ENCODE measurements around the gene AFF2. TPM values are rescaled to one million over a fixed set of nuclear protein-coding genes. Genes with fewer than 3 reads are reported as not detected.
A peak's percentile ranks its signal among the peaks of the same experiment; 100 is the strongest.

AFF2 gene
- total RNA-seq, 1 experiment from 2014 or later, result 231 TPM

DNA sequence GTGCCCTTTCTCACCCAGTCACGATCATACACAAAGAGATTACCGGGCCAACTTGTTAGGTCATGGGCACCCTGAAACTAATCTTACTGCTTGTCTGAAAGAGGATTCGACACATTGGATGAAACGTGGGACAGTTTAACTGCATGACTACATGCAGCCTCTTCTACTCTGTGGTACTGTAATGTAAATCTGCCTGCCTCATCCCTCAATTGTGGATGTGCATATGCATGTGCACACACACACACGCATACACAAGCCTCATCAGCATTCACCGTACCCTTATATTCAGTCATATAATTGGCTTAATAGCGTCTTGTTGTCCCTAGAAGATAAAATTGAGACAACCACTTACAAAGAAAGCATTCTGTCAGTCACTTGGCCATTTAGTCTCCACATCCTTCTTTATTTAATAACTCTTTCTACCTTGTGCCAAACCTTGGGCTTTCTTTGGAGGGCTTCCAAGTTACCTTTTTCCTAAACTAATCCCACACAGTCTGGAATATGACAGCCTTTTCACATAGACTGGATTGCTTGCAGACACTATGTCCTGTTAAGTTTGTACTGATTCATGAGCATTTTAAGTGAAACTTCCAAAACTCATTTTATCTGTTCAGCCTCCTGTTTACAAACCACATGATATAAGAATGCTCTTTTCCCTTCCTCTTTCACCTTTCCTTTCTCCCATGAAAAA, 132.9 kb downstream of the AFF2 start:
- no peak for DNase-seq
- no peaks in the 10 kb centered on the region for H4K20me1 ChIP-seq (ENCODE audit: insufficient read depth, low read depth, low read length)
- H3K4me1 ChIP-seq (ENCODE audit: low read length), result peaks cover 100% of the 10 kb centered on the region
- no peaks in the 10 kb centered on the region for H3K9me2 ChIP-seq (replicated peaks; ENCODE audit: insufficient read depth, low read length)
- no peaks in the 10 kb centered on the region for H3K9me3 ChIP-seq (ENCODE audit: low read length)
- peaks cover 89% of the 10 kb centered on the region for H3K79me2 ChIP-seq (ENCODE audit: low read length)
- peak overlapping the region; percentile 74 for H3K4me2 ChIP-seq (ENCODE audit: low read depth, low read length, poor library complexity, severe bottlenecking)
- peak overlapping the region; percentile 48 for H3K4me3 ChIP-seq (ENCODE audit: low read length)
- no peaks in the 10 kb centered on the region for H3K36me3 ChIP-seq (ENCODE audit: insufficient read depth, low read length)
- peak overlapping the region; percentile 99 for H3K27ac ChIP-seq (ENCODE audit: low read length)
- H2AFZ ChIP-seq (ENCODE audit: low read length), result no peak overlapping the region
- peak overlapping the region; percentile 59 for H3K9ac ChIP-seq (ENCODE audit: low read length)
- no peaks in the 10 kb centered on the region for H3K27me3 ChIP-seq (ENCODE audit: low read length)

DNA sequence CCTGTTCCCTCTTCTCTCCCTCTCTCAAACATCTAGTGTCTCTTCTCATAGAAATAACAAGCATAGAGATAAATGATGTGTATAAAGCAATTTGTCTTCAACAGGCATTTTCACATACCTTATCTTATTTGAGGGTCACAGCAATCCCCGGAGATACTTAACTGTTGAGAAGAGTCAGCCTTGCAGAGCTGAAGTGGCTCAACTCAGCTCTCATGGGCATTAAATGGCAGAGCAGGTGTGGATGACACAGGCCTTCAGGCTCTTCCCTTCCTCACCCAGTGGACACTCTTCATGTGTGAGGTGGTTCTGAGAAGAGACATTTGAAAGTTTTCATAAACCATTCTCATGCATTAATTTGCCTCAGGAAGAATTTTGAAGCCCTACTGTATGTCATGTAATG, 134.2 kb downstream of the AFF2 start:
- Histone ChIP-seq H3K9me2 (replicated peaks; ENCODE audit: insufficient read depth, low read length) (no peaks in the 10 kb centered on the region), H4K20me1 (ENCODE audit: insufficient read depth, low read depth, low read length) (no peaks in the 10 kb centered on the region), H3K4me1 (ENCODE audit: low read length) (peaks cover 100% of the 10 kb centered on the region), H3K27ac (ENCODE audit: low read length) (peak overlapping the region; percentile 99), H3K4me2 (ENCODE audit: low read depth, low read length, poor library complexity, severe bottlenecking) (peak overlapping the region; percentile 74), H3K4me3 (ENCODE audit: low read length) (peak overlapping the region; percentile 48), H2AFZ (ENCODE audit: low read length) (no peak overlapping the region), H3K79me2 (ENCODE audit: low read length) (peaks cover 91% of the 10 kb centered on the region), H3K36me3 (ENCODE audit: insufficient read depth, low read length) (no peaks in the 10 kb centered on the region), H3K9me3 (ENCODE audit: low read length) (no peaks in the 10 kb centered on the region), H3K9ac (ENCODE audit: low read length) (peak overlapping the region; percentile 66), H3K27me3 (ENCODE audit: low read length) (no peaks in the 10 kb centered on the region)
- peak; percentile 95 for DNase-seq

GRCh38 chrX:148643460-148643859, 143.0 kb downstream of the AFF2 start:
- Histone ChIP-seq H3K9ac (ENCODE audit: low read length) (no peak overlapping the region), H3K27ac (ENCODE audit: low read length) (peak overlapping the region; percentile 99; the same call in 1 of the 2 replicates), H3K9me2 (replicated peaks; ENCODE audit: insufficient read depth, low read length) (no peaks in the 10 kb centered on the region), H3K4me2 (ENCODE audit: low read depth, low read length, poor library complexity, severe bottlenecking) (no peak overlapping the region), H3K27me3 (ENCODE audit: low read length) (no peaks in the 10 kb centered on the region), H3K79me2 (ENCODE audit: low read length) (peaks cover 96% of the 10 kb centered on the region), H3K4me3 (ENCODE audit: low read length) (no peak overlapping the region), H3K4me1 (ENCODE audit: low read length) (peaks cover 99% of the 10 kb centered on the region), H4K20me1 (ENCODE audit: insufficient read depth, low read depth, low read length) (no peaks in the 10 kb centered on the region), H2AFZ (ENCODE audit: low read length) (no peak overlapping the region), H3K36me3 (ENCODE audit: insufficient read depth, low read length) (no peaks in the 10 kb centered on the region), H3K9me3 (ENCODE audit: low read length) (no peaks in the 10 kb centered on the region)
- DNase-seq, result no peak

DNA sequence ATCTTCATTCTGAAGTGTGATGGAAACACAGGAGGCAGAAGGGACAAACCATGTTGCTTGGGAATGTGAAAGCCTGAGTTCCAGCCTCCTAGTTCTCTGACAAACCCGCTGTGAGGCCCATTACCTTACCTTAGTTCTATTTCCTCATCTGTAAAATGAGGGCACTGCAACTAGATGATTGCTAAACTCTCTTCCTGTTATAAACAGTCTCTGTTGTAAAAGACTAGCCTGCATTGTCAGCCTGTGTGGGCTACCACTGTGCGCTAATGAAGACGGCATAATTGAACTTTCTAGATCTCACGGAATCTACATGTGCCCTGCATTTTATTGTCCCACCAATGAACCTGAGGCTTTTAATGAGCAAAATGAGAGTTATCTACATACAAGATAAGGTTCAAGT, 147.2 kb downstream of the AFF2 start:
- Histone ChIP-seq H3K27ac (ENCODE audit: low read length) (peak overlapping the region; percentile 73), H3K4me3 (ENCODE audit: low read length) (no peak overlapping the region), H2AFZ (ENCODE audit: low read length) (no peak overlapping the region), H3K9ac (ENCODE audit: low read length) (peak overlapping the region; percentile 26; the same call in 1 of the 2 replicates), H4K20me1 (ENCODE audit: insufficient read depth, low read depth, low read length) (no peaks in the 10 kb centered on the region), H3K36me3 (ENCODE audit: insufficient read depth, low read length) (peaks cover 10% of the 10 kb centered on the region; the same call in 1 of the 2 replicates), H3K9me3 (ENCODE audit: low read length) (no peaks in the 10 kb centered on the region), H3K27me3 (ENCODE audit: low read length) (no peaks in the 10 kb centered on the region), H3K4me2 (ENCODE audit: low read depth, low read length, poor library complexity, severe bottlenecking) (peak overlapping the region; percentile 22), H3K9me2 (replicated peaks; ENCODE audit: insufficient read depth, low read length) (no peaks in the 10 kb centered on the region), H3K79me2 (ENCODE audit: low read length) (peaks cover 91% of the 10 kb centered on the region), H3K4me1 (ENCODE audit: low read length) (peaks cover 91% of the 10 kb centered on the region)
- no peak for DNase-seq

DNA sequence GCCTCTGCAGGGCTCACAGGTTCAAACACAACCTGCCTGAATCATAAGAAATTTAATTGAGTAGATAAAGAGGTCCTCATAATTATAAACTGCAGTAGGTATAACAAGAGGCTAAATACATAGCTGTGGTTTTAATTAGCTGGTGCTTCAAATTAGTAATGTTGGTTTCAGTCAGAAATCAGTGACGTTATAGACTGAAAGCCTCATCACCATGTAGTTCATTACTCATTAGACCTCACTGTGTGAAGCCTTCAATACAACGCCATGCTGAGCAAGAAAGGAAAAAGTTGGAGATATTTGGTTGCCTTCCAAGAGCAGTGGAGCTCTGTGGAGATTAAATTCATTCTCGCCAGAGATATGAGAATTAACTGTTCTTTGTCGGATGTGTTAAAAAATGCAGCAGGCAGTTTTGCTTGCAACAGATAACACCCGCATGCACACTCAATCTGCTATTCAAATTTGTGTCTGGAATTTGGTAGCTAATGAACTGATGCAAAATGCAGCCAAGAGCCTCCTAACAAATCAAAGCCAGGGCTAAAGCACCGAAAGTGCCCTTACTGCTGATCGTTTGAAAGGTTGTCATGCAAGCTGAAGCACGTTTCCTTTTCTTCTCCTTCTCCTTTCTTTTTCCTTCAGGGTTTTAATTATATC, 148.9 kb downstream of the AFF2 start:
- H3K27ac ChIP-seq (ENCODE audit: low read length), result peak overlapping the region; percentile 72
- H3K36me3 ChIP-seq (ENCODE audit: insufficient read depth, low read length), result peaks cover 22% of the 10 kb centered on the region; the same call in 1 of the 2 replicates
- no peak overlapping the region for H2AFZ ChIP-seq (ENCODE audit: low read length)
- H3K27me3 ChIP-seq (ENCODE audit: low read length), result no peaks in the 10 kb centered on the region
- no peaks in the 10 kb centered on the region for H3K9me3 ChIP-seq (ENCODE audit: low read length)
- no peaks in the 10 kb centered on the region for H4K20me1 ChIP-seq (ENCODE audit: insufficient read depth, low read depth, low read length)
- peaks cover 75% of the 10 kb centered on the region for H3K4me1 ChIP-seq (ENCODE audit: low read length)
- H3K4me2 ChIP-seq (ENCODE audit: low read depth, low read length, poor library complexity, severe bottlenecking), result peak overlapping the region; percentile 45
- no peaks in the 10 kb centered on the region for H3K9me2 ChIP-seq (replicated peaks; ENCODE audit: insufficient read depth, low read length)
- peak; percentile 69 for DNase-seq
- H3K79me2 ChIP-seq (ENCODE audit: low read length), result peaks cover 91% of the 10 kb centered on the region
- H3K9ac ChIP-seq (ENCODE audit: low read length), result peak overlapping the region; percentile 38
- H3K4me3 ChIP-seq (ENCODE audit: low read length), result no peak overlapping the region

DNA sequence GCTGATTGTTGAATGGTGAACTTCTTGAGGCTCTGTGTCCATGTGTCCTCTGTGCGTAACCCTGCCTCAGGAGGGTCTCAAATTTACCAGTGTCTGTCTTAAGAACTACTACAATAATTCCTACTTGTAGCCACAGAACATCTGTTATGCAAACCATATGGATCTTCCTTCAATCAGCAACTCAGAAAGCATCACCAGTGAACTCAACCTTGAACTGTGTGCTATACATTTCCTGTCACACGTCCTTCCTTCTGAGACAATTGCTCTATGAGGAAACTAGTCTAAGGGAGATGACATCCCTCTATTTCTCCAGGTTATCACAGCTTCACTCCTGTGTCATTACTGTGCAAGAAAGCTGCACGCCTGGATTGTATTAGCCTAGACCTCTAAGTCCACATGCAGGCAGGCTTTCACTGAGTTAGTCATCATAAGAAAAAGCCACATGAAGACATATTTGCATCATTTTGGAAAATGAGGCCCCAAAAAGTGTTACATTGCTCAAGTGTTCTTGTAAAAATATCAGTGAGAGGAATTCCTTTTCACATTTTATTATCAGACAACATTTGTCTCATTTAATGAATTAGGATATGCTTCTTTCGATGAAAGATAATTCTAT, 157.8 kb downstream of the AFF2 start:
- Histone ChIP-seq H3K79me2 (ENCODE audit: low read length) (peaks cover 69% of the 10 kb centered on the region), H3K9ac (ENCODE audit: low read length) (no peak overlapping the region), H3K27me3 (ENCODE audit: low read length) (no peaks in the 10 kb centered on the region), H3K4me1 (ENCODE audit: low read length) (peaks cover 32% of the 10 kb centered on the region), H3K9me3 (ENCODE audit: low read length) (no peaks in the 10 kb centered on the region), H3K4me2 (ENCODE audit: low read depth, low read length, poor library complexity, severe bottlenecking) (peak overlapping the region; percentile 40), H3K4me3 (ENCODE audit: low read length) (peak overlapping the region; percentile 1; the same call in 1 of the 2 replicates), H3K9me2 (replicated peaks; ENCODE audit: insufficient read depth, low read length) (no peaks in the 10 kb centered on the region), H2AFZ (ENCODE audit: low read length) (no peak overlapping the region), H4K20me1 (ENCODE audit: insufficient read depth, low read depth, low read length) (no peaks in the 10 kb centered on the region), H3K36me3 (ENCODE audit: insufficient read depth, low read length) (peaks cover 41% of the 10 kb centered on the region), H3K27ac (ENCODE audit: low read length) (peak overlapping the region; percentile 80)
- peak; percentile 78 for DNase-seq

DNA sequence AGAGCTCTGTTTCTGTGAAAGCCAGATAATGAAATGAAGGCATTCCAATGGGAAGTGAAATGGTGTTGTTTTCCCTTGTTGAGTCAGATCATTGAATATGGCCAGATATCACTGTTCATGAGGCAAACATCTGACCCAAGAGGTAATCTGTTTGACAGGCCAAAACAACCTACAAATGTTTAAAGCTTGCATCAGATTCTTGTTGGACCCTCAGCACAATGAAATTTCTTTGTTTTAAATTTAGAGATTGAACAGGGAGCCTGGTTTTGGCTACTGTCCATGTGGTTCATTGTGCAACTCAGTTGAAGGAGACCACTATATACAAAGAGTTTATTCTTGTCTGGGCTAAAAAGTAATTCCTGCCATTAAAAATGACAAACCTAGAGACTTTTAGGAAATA, 159.1 kb downstream of the AFF2 start:
- Histone ChIP-seq H3K4me1 (ENCODE audit: low read length) (peaks cover 32% of the 10 kb centered on the region), H3K27ac (ENCODE audit: low read length) (peak overlapping the region; percentile 80), H3K27me3 (ENCODE audit: low read length) (no peaks in the 10 kb centered on the region), H3K9me3 (ENCODE audit: low read length) (no peaks in the 10 kb centered on the region), H3K9me2 (replicated peaks; ENCODE audit: insufficient read depth, low read length) (no peaks in the 10 kb centered on the region), H3K79me2 (ENCODE audit: low read length) (peaks cover 64% of the 10 kb centered on the region), H3K4me2 (ENCODE audit: low read depth, low read length, poor library complexity, severe bottlenecking) (no peak overlapping the region), H3K36me3 (ENCODE audit: insufficient read depth, low read length) (peaks cover 39% of the 10 kb centered on the region), H3K4me3 (ENCODE audit: low read length) (no peak overlapping the region), H3K9ac (ENCODE audit: low read length) (no peak overlapping the region), H4K20me1 (ENCODE audit: insufficient read depth, low read depth, low read length) (no peaks in the 10 kb centered on the region), H2AFZ (ENCODE audit: low read length) (no peak overlapping the region)
- DNase-seq, result no peak

GRCh38 chrX:148661035-148661434, 160.6 kb downstream of the AFF2 start:
- Histone ChIP-seq H3K4me3 (ENCODE audit: low read length) (no peak overlapping the region), H3K36me3 (ENCODE audit: insufficient read depth, low read length) (peaks cover 48% of the 10 kb centered on the region), H2AFZ (ENCODE audit: low read length) (no peak overlapping the region), H3K27me3 (ENCODE audit: low read length) (no peaks in the 10 kb centered on the region), H3K4me2 (ENCODE audit: low read depth, low read length, poor library complexity, severe bottlenecking) (no peak overlapping the region), H3K9ac (ENCODE audit: low read length) (no peak overlapping the region), H3K9me3 (ENCODE audit: low read length) (no peaks in the 10 kb centered on the region), H3K27ac (ENCODE audit: low read length) (no peak overlapping the region), H3K9me2 (replicated peaks; ENCODE audit: insufficient read depth, low read length) (no peaks in the 10 kb centered on the region), H3K4me1 (ENCODE audit: low read length) (peaks cover 30% of the 10 kb centered on the region), H3K79me2 (ENCODE audit: low read length) (peaks cover 67% of the 10 kb centered on the region), H4K20me1 (ENCODE audit: insufficient read depth, low read depth, low read length) (no peaks in the 10 kb centered on the region)
- no peak for DNase-seq
